B cell (primary cell): ENCODE results near the gene GAMT. TPM values are rescaled to one million over a fixed set of nuclear protein-coding genes. Genes with fewer than 3 reads are reported as not detected.

Experiments used
- ATAC-seq: fragments of 200-7000 bp; cut with Tn5 transposase; one replicate; pipeline ENCODE4 v1.10.0; 2021; ENCODE audit warnings: low read depth, mild to moderate bottlenecking, moderate number of reproducible peaks, moderate library complexity
- CTCF ChIA-PET: fragments of 350-600 bp; sonication (Branson Sonifier 250); formaldehyde crosslinking; loops from one replicate; lab custom pipeline; 2021; ENCODE audit warnings: antibody characterized with exemption, inconsistent platforms; lab: Charles Lee
- POLR2A ChIA-PET: fragments of 350-600 bp; sonication (Branson Sonifier 250); formaldehyde crosslinking; loops from one replicate; lab custom pipeline; 2021; ENCODE audit warnings: antibody characterized with exemption; lab: Charles Lee
- DNase-seq: peaks from one replicate; pipeline ENCODE4 v3.0.0; 2013
- H2AFZ ChIP-seq: 2 replicates; pipeline ENCODE4 v1.6.1; 2012; ENCODE audit warnings: mild to moderate bottlenecking, low read depth, low read length; ENCODE audit not compliant: insufficient read depth, poor library complexity, severe bottlenecking
- H3K27ac ChIP-seq, 2 donors: 1 replicate in 1 of 2; 2 replicates in 1 of 2; pipeline ENCODE4 v1.5.1; 2012 to 2013; ENCODE audit warnings: low read length in 2 of 2, mild to moderate bottlenecking in 2 of 2, moderate library complexity in 1 of 2
- H3K27me3 ChIP-seq, 4 experiments: fragments of 200-600 bp in 1 of 4; sonication (generic) in 1 of 4; replicated peaks in 1 of 4; 1 replicate in 2 of 4; 2 replicates in 2 of 4; pipeline versions ENCODE4 v1.6.1 to v1.7.0; 2013 to 2016; ENCODE audit warnings: low read length in 3 of 4, mild to moderate bottlenecking in 2 of 4, mixed read lengths in 1 of 4, moderate library complexity in 1 of 4; ENCODE audit not compliant: insufficient read depth in 4 of 4, control insufficient read depth in 3 of 4; ENCODE audit errors: control extremely low read depth in 1 of 4
- H3K36me3 ChIP-seq, 2 experiments: replicated peaks in 1 of 2; 1 replicate in 1 of 2; 2 replicates in 1 of 2; pipeline versions ENCODE4 v1.6.1 to v1.7.1; 2013; ENCODE audit warnings: low read length in 1 of 2; ENCODE audit not compliant: insufficient read depth in 2 of 2, control insufficient read depth in 1 of 2; ENCODE audit errors: control extremely low read depth in 1 of 2, extremely low read depth in 1 of 2
- H3K4me1 ChIP-seq, 2 donors: fragments of 200-600 bp in 1 of 2; sonication (generic) in 1 of 2; 1 replicate in 1 of 2; 2 replicates in 1 of 2; pipeline versions ENCODE4 v1.5.1 to v1.6.1; 2013 to 2017; ENCODE audit warnings: low read length in 2 of 2; ENCODE audit not compliant: control insufficient read depth in 2 of 2, insufficient read depth in 2 of 2
- H3K4me2 ChIP-seq: replicated peaks from 2 replicates; pipeline ENCODE3; 2012; ENCODE audit warnings: mild to moderate bottlenecking, low read depth, low read length; ENCODE audit not compliant: poor library complexity, severe bottlenecking
- H3K4me3 ChIP-seq, 5 experiments: fragments of 200-600 bp in 1 of 5; sonication (generic) in 1 of 5; 1 replicate in 3 of 5; 2 replicates in 2 of 5; pipeline versions ENCODE4 v1.5.1 to v1.7.0; 2011 to 2016; ENCODE audit warnings: low read length in 4 of 5, mild to moderate bottlenecking in 4 of 5, low read depth in 2 of 5, control low read depth in 1 of 5, moderate library complexity in 1 of 5; ENCODE audit not compliant: insufficient read depth in 1 of 5; ENCODE audit errors: control extremely low read depth in 1 of 5, extremely low read depth in 1 of 5
- H3K79me2 ChIP-seq: fragments of 200-600 bp; sonication (generic); one replicate; pipeline ENCODE4 v1.6.0; 2016; ENCODE audit warnings: low read length; ENCODE audit not compliant: control insufficient read depth, insufficient read depth
- H3K9ac ChIP-seq: fragments of 200-600 bp; sonication (generic); 2 replicates; pipeline ENCODE4 v1.6.1; 2017; ENCODE audit warnings: mild to moderate bottlenecking, low read length, moderate library complexity
- H3K9me3 ChIP-seq, 3 donors: one replicate each; pipeline versions ENCODE4 v1.6.1 to v1.7.1; 2013; ENCODE audit warnings: low read length in 2 of 3; ENCODE audit not compliant: control insufficient read depth in 2 of 3, insufficient read depth in 1 of 3; ENCODE audit errors: control extremely low read depth in 1 of 3
- H4K20me1 ChIP-seq: 2 replicates; pipeline ENCODE4 v1.6.0; 2012; ENCODE audit warnings: mild to moderate bottlenecking, low read length; ENCODE audit not compliant: insufficient read depth, control insufficient read depth, poor library complexity, severe bottlenecking
- H3K27ac Mint-ChIP-seq: one replicate; pipeline ENCODE4 v1.8.0; 2021; ENCODE audit warnings: mixed read lengths
- H3K27me3 Mint-ChIP-seq: one replicate; pipeline ENCODE4 v1.8.0; 2021; ENCODE audit warnings: mixed read lengths
- H3K4me1 Mint-ChIP-seq: one replicate; pipeline ENCODE4 v1.8.0; 2021; ENCODE audit warnings: mixed read lengths
- H3K4me3 Mint-ChIP-seq: one replicate; pipeline ENCODE4 v1.8.0; 2021; ENCODE audit warnings: mixed read lengths
- H3K9me3 Mint-ChIP-seq: one replicate; pipeline ENCODE4 v1.8.0; 2022; ENCODE audit warnings: mixed read lengths; ENCODE audit not compliant: insufficient read depth
- CTCF ChIP-seq: fragments of 200-600 bp; IDR thresholded peaks from one replicate; pipeline ENCODE4 v1.8.0; 2022; ENCODE audit warnings: antibody characterized with exemption, mild to moderate bottlenecking
- EZH2 ChIP-seq: IDR thresholded peaks from 2 replicates; pipeline ENCODE4 v1.6.1; 2012; ENCODE audit warnings: borderline replicate concordance, low read depth, mild to moderate bottlenecking, moderate library complexity, low read length; ENCODE audit not compliant: insufficient read depth, poor library complexity, severe bottlenecking
- whole genome bisulfite sequencing: methylation state at CpG from one replicate; pipeline ENCODE4 v1.1.5; 2013; ENCODE audit warnings: missing lambda C conversion rate; ENCODE audit not compliant: insufficient coverage; 5-methylcytosine and 5-hydroxymethylcytosine counted together
- intact Hi-C: fragments of 100-400 bp; cut with micrococcal nuclease; formaldehyde crosslinking; loops from one replicate; pipeline ENCODE4 v1.10.0; 2022
- polyA plus RNA-seq: library from polyadenylated mRNA; depleted of rRNA; stranded (reverse); fragments of >200 nt; gene quantifications from 2 replicates; pipeline ENCODE4 v1.2.3, GENCODE V29; 2012
- total RNA-seq, 2 donors: library from RNA; stranded (reverse); fragments of 120-200 nt in 1 of 2; gene quantifications; 1 replicate in 1 of 2; 2 replicates in 1 of 2; pipeline versions ENCODE4 v1.2.3 to v1.2.4, GENCODE V29; 2013 to 2022

Gene GAMT
- total and polyA plus RNA-seq, 2 donors (not counting 1 experiment from before 2014, with no cell fraction given) = 8.8 to 12.1 TPM

- H4K20me1 ChIP-seq = no peaks in the 10 kb centered on the region
- H3K9me3 Mint-ChIP-seq = no peaks in the 10 kb centered on the region
- ChIA-PET CTCF (interaction anchor here (1.0 to 1.5 kb wide), 3 partner anchors 9 to 54 kb away, joined by 3 read pairs; no protein-coding TSS in a partner anchor), POLR2A (no interaction called here)
- H3K4me1 ChIP-seq = peaks cover 2% of the 10 kb centered on the region in 2 donors
- no peak overlapping the region for H3K27ac Mint-ChIP-seq
- no peak for ATAC-seq
- H3K36me3 ChIP-seq = peaks cover 0 to 31% of the 10 kb centered on the region in 2 experiments
- intact Hi-C loops = no loop called here
- no peak overlapping the region for H3K27ac ChIP-seq
- TF ChIP-seq EZH2 = no peak
- TF ChIP-seq CTCF = no peak
- H3K79me2 ChIP-seq = no peaks in the 10 kb centered on the region
- DNase-seq = no peak
- H3K4me1 Mint-ChIP-seq = peaks cover 3% of the 10 kb centered on the region
- no peaks in the 10 kb centered on the region for H3K27me3 ChIP-seq
- H3K4me3 Mint-ChIP-seq = no peak overlapping the region
- H3K27me3 Mint-ChIP-seq = no peaks in the 10 kb centered on the region
- 98% methylated on average over 11 of the region's 18 CpGs for WGBS
- no peak overlapping the region for H3K4me3 ChIP-seq
- H3K9ac ChIP-seq = no peak overlapping the region
- no peaks in the 10 kb centered on the region for H3K9me3 ChIP-seq
- H3K4me2 ChIP-seq = no peak overlapping the region
- H2AFZ ChIP-seq = no peak overlapping the region
These were observed 32.0 kb downstream of the GAMT start for GRCh38 chr19:1369214-1369805.
